HepG2 (cell line): ENCODE results near the gene PRR36. TPM values are rescaled to one million over a fixed set of nuclear protein-coding genes. Genes with fewer than 3 reads are reported as not detected.

Experiments used
- ATF7 ChIP-seq, 2 experiments: fragments of 450-650 bp in 1 of 2; sonication (generic) in 1 of 2; formaldehyde crosslinking in 1 of 2; IDR thresholded peaks; 2 replicates each; pipeline versions ENCODE4 v1.4.0 to v1.6.1; 2016 to 2020; ENCODE audit warnings: antibody characterized with exemption in 1 of 2, mild to moderate bottlenecking in 1 of 2, missing genetic modification reagents in 1 of 2
- CENPX ChIP-seq: sonication (generic); formaldehyde crosslinking; IDR thresholded peaks from 2 replicates; pipeline ENCODE4 v1.9.0; 2021; ENCODE audit warnings: mild to moderate bottlenecking, missing genetic modification reagents, moderate library complexity
- FLYWCH1 ChIP-seq: sonication (generic); formaldehyde crosslinking; IDR thresholded peaks from 2 replicates; pipeline ENCODE4 v1.8.1; 2023; ENCODE audit warnings: mild to moderate bottlenecking, missing genetic modification reagents
- PBX3 ChIP-seq: sonication (generic); formaldehyde crosslinking; IDR thresholded peaks from 2 replicates; pipeline ENCODE4 v1.8.1; 2023; ENCODE audit warnings: missing genetic modification reagents, inconsistent platforms, borderline replicate concordance
- PHF5A ChIP-seq: IDR thresholded peaks from one replicate; pipeline ENCODE4 v1.6.1; 2018; ENCODE audit warnings: low read depth, missing genetic modification reagents; ENCODE audit not compliant: unreplicated experiment
- SAFB2 ChIP-seq: sonication (generic); formaldehyde crosslinking; IDR thresholded peaks from 2 replicates; pipeline ENCODE4 v1.5.1; 2020; ENCODE audit warnings: missing genetic modification reagents, low read depth, mild to moderate bottlenecking, borderline replicate concordance
- SIX1 ChIP-seq: sonication (generic); formaldehyde crosslinking; IDR thresholded peaks from 2 replicates; pipeline ENCODE4 v1.4.0; 2020; ENCODE audit warnings: missing genetic modification reagents, borderline replicate concordance
- THAP8 ChIP-seq: sonication (generic); formaldehyde crosslinking; IDR thresholded peaks from 2 replicates; pipeline ENCODE4 v1.5.1; 2020; ENCODE audit warnings: missing genetic modification reagents, mild to moderate bottlenecking, borderline replicate concordance
- ZEB1 ChIP-seq: IDR thresholded peaks from 2 replicates; pipeline ENCODE4 v1.6.1; 2012; ENCODE audit warnings: mild to moderate bottlenecking, low read depth, inconsistent platforms; ENCODE audit not compliant: insufficient replicate concordance
- ZHX2 ChIP-seq, 2 experiments: sonication (generic) in 1 of 2; formaldehyde crosslinking in 1 of 2; IDR thresholded peaks; 2 replicates each; pipeline versions ENCODE4 v1.6.1 to v1.9.0; 2014 to 2022; ENCODE audit warnings: antibody characterized with exemption in 1 of 2, borderline replicate concordance in 1 of 2, inconsistent platforms in 1 of 2, low read depth in 1 of 2, missing genetic modification reagents in 1 of 2
- ZMAT5 ChIP-seq: sonication (generic); formaldehyde crosslinking; IDR thresholded peaks from 2 replicates; pipeline ENCODE4 v1.5.0; 2020; ENCODE audit warnings: mild to moderate bottlenecking, low read depth, missing genetic modification reagents, borderline replicate concordance
- ZMYM2 ChIP-seq: sonication (generic); formaldehyde crosslinking; IDR thresholded peaks from 2 replicates; pipeline ENCODE4 v1.8.0; 2022; ENCODE audit warnings: mild to moderate bottlenecking, missing genetic modification reagents
- ZNF282 ChIP-seq: fragments of 450-650 bp; IDR thresholded peaks from 2 replicates; pipeline ENCODE4 v1.6.1; 2018; ENCODE audit not compliant: partially characterized antibody
- ZNF709 ChIP-seq: sonication (generic); formaldehyde crosslinking; IDR thresholded peaks from 2 replicates; pipeline ENCODE4 v1.5.0; 2020; ENCODE audit warnings: mild to moderate bottlenecking, missing genetic modification reagents
- ZNF784 ChIP-seq: sonication (generic); formaldehyde crosslinking; IDR thresholded peaks from 2 replicates; pipeline ENCODE4 v1.5.1; 2020; ENCODE audit warnings: missing genetic modification reagents, mild to moderate bottlenecking, borderline replicate concordance
- polyA plus RNA-seq, 8 experiments: library from polyadenylated mRNA; depleted of rRNA in 3 of 8; stranded (reverse) in 7 of 8; unstranded in 1 of 8; fragments of >200 nt; fragmentation: Illumina TruSeq in 4 of 8; extraction: Trizol in 4 of 8; gene quantifications; 2 replicates each; pipeline versions ENCODE4 v1.2.1 to v1.2.3, GENCODE V29; 2011 to 2016; ENCODE audit warnings: low read depth in 4 of 8, missing spikeins in 1 of 8, mixed read lengths in 1 of 8; ENCODE audit not compliant: insufficient read depth in 1 of 8
- total RNA-seq, 5 experiments: library from RNA; depleted of rRNA; stranded (reverse); fragments of >200 nt; fragmentation: Illumina TruSeq; extraction: Trizol; gene quantifications; 2 replicates each; pipeline ENCODE4 v1.2.3, GENCODE V29; 2016; ENCODE audit warnings: low read depth in 1 of 5

PRR36 gene
- total and polyA plus RNA-seq, 2 of the 13 experiments (the other 11 are each of a cell fraction or from before 2014, with no cell fraction given) = 0.07 to 0.17 TPM

- no peak for TF ChIP-seq PBX3 (CRISPR knock-in tag)
- TF ChIP-seq ZEB1 = peak; percentile 22
- 0 out of 2 replicates have a peak, but pooled peaks have one; percentile 11 for TF ChIP-seq ZMYM2
- TF ChIP-seq PHF5A (CRISPR knock-in tag) = no peak
- no peak for TF ChIP-seq ZMAT5 (CRISPR knock-in tag)
- no peak for TF ChIP-seq SAFB2
- TF ChIP-seq ATF7 (IDR thresholded peaks at IDR 0.05) = no peak
- TF ChIP-seq ATF7 (CRISPR knock-in tag; IDR thresholded peaks at IDR 0.05) = no peak
- no peak for TF ChIP-seq THAP8 (CRISPR knock-in tag)
- TF ChIP-seq ZHX2 (IDR thresholded peaks at IDR 0.05; ENCODE audit: low read depth) = no peak
- no peak for TF ChIP-seq ZHX2 (CRISPR knock-in tag; IDR thresholded peaks at IDR 0.05; ENCODE audit: borderline replicate concordance)
- no peak for TF ChIP-seq FLYWCH1
- TF ChIP-seq ZNF282 = no peak
- TF ChIP-seq ZNF709 (CRISPR knock-in tag) = peak; percentile 76; the same call in 1 of the 2 replicates
- TF ChIP-seq CENPX = no peak
- no peak for TF ChIP-seq SIX1
- TF ChIP-seq ZNF784 = no peak
Observed at GRCh38 chr19:7874076-7874896, at the start of gene PRR36 (continued).
